Activated naive CD8-positive, alpha-beta T cell treated with anti-CD3 and anti-CD28 coated beads, Interleukin-2, amount 50 U/mL, for 24 hours (primary cell): Measurements from ENCODE around the gene SLC45A2.
"Not testable (repeated sequence)": the region's sequence is repeated elsewhere in the genome, so short reads cannot be mapped to it uniquely, and the experiment has no call there.

Source experiments
- ATAC-seq: fragments of 150-1000 bp; cut with Tn5 transposase; one replicate; pipeline ENCODE4 v1.10.0; 2021
- DNase-seq: peaks from one replicate; pipeline ENCODE4 v3.0.0; 2021
- H3K27ac Mint-ChIP-seq: one replicate; pipeline ENCODE4 v1.8.0; 2021; ENCODE audit warnings: mild to moderate bottlenecking, mixed read lengths
- H3K27me3 Mint-ChIP-seq: one replicate; pipeline ENCODE4 v1.8.0; 2021; ENCODE audit warnings: mixed read lengths
- H3K36me3 Mint-ChIP-seq: one replicate; pipeline ENCODE4 v1.8.0; 2021; ENCODE audit warnings: low read depth, mixed read lengths
- H3K4me1 Mint-ChIP-seq: one replicate; pipeline ENCODE4 v1.8.0; 2021; ENCODE audit warnings: mixed read lengths
- H3K4me3 Mint-ChIP-seq: one replicate; pipeline ENCODE4 v1.8.0; 2021; ENCODE audit warnings: mild to moderate bottlenecking, moderate library complexity, mixed read lengths
- H3K9me3 Mint-ChIP-seq: one replicate; pipeline ENCODE4 v1.8.0; 2021; ENCODE audit warnings: mixed read lengths

Gene SLC45A2

DNA sequence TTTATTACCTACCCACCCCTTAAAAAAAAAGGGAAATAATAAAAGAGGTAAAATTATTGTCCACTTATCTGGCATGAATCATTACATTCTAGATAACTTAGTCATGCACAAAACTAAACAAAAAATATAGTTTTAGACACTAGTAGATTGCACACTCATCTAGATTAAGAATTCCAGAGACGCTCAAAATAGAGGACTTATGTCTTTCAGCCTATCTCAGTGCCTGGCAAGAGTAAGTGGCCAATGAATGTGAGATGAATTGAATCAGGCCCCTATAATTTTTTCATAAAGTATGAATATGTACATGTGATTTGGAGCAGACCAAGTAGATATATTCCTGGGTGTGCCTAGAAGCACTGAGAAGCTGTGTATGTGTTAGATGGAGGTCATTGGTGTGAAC, 50.3 kb downstream of the SLC45A2 start:
- no peak for DNase-seq
- Mint-ChIP-seq H3K36me3 (no peaks in the 10 kb centered on the region), H3K4me3 (no peak overlapping the region), H3K27me3 (peaks cover 30% of the 10 kb centered on the region), H3K27ac (no peak overlapping the region), H3K9me3 (no peaks in the 10 kb centered on the region), H3K4me1 (no peaks in the 10 kb centered on the region)
- no peak for ATAC-seq

DNA sequence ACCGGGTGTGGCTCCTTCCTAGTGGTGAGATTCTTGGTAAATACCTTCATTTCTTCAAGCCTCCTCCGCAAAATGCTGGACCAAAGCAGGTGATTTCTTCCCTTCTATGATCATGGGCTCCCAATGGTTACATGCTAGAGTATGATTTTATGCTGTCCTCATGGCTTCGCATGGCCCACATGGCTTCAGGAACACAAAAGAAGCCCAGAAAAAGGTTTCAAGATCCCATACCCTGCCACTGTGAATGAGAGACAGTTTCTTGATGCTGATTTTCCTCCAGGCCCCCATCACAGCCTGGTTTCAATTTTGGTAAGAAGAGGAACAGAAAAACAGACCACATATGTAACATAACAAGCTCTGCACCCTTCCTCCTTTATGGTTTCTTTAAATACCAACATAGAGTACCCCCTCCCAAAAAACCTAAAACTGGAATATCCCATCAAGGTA, 50.7 kb downstream of the SLC45A2 start:
- no peaks in the 10 kb centered on the region for H3K9me3 Mint-ChIP-seq

DNA sequence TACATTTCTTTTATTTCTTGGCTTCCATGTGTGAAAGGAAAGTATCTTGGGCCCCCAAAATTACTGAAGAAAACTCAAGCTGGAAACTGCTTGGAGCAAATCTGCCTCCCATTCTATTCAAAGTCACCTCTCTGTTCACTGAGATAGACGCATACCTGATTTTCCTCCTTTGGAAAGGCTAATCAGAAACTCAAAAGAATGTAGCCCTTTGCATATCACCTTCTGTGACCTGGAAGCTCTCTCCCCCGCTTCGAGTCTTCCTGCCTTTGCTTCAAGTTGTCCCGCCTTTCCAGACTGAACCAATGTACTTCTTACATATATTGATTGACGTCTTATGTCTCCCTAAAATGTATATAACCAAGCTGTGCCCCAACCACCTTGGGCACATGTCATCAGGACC, 53.4 kb downstream of the SLC45A2 start:
- Mint-ChIP-seq H3K27ac (no peak overlapping the region), H3K4me3 (no peak overlapping the region), H3K27me3 (peaks cover 10% of the 10 kb centered on the region), H3K4me1 (no peaks in the 10 kb centered on the region), H3K36me3 (no peaks in the 10 kb centered on the region), H3K9me3 (no peaks in the 10 kb centered on the region)
- no peak for DNase-seq
- ATAC-seq, result no peak

More for the DNA sequence above, 50.7 kb downstream of the SLC45A2 start:
- ATAC-seq (no peak), DNase-seq (no peak)
- Mint-ChIP-seq H3K36me3 (no peaks in the 10 kb centered on the region), H3K27me3 (peaks cover 27% of the 10 kb centered on the region), H3K4me3 (no peak overlapping the region), H3K4me1 (no peaks in the 10 kb centered on the region), H3K27ac (no peak overlapping the region)

DNA sequence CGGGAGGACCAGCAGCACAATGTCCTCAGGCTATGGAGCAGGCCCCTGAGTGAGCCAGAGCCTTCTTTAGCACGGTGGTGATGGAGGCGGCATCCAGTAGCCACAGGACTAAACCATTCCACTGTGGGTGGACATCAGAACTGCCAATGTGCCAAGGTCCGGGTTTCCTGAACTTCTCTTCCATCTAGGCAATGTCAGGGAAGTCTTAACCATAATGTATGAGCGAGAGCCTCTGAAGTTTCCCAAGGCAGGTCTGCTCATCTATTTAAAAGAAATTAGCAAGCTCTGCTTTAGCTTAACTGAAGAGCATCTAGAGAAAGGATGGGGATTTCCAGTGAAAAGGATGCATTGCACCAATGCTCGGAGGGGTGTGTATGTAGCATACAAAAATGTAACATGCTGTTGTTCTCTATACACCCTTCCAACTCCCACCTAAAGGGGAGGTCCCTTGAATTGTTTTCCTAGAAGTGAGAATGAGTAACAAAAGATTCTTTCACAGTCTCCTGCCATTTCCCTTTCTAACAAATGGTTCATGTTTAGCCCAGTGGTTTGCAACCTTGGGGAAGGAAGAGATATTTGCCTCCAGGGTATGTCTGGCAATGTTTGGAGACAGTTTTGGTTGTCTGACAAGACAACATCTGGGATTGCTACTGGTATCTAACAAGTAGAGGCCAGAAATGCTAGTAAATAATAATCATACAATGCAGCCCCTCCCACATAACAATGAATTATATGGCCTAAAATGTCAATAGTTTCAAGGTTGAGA, 54.4 kb downstream of the SLC45A2 start:
- no peak for DNase-seq
- Mint-ChIP-seq H3K4me1 (no peaks in the 10 kb centered on the region), H3K27ac (no peak overlapping the region), H3K36me3 (no peaks in the 10 kb centered on the region), H3K27me3 (no peaks in the 10 kb centered on the region), H3K9me3 (no peaks in the 10 kb centered on the region), H3K4me3 (no peak overlapping the region)
- ATAC-seq, result no peak

DNA sequence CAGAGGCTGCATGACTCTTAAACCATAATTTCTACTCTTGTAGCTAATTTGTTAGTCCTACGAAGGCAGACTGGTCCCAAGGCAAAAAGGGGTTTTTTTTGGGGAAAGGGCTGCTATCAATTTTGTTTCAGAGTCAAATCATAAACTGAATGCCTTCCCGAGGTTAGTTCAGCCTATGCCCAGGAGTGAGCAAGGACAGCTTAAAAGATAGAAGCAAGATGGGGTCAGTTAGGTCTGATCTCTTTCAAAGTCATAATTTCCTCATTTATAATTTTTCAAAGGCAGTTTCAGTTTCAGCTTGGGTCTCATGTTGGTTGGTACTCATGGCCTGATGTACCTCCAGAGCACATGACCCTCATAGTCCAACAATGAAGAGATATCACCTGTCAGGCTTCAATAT, 56.2 kb downstream of the SLC45A2 start:
- ATAC-seq (no peak), DNase-seq (no peak)
- no peak overlapping the region for H3K4me3 Mint-ChIP-seq
- H3K9me3 Mint-ChIP-seq, result no peaks in the 10 kb centered on the region
- no peaks in the 10 kb centered on the region for H3K27me3 Mint-ChIP-seq
- no peaks in the 10 kb centered on the region for H3K36me3 Mint-ChIP-seq
- H3K4me1 Mint-ChIP-seq, result no peaks in the 10 kb centered on the region
- no peak overlapping the region for H3K27ac Mint-ChIP-seq

DNA sequence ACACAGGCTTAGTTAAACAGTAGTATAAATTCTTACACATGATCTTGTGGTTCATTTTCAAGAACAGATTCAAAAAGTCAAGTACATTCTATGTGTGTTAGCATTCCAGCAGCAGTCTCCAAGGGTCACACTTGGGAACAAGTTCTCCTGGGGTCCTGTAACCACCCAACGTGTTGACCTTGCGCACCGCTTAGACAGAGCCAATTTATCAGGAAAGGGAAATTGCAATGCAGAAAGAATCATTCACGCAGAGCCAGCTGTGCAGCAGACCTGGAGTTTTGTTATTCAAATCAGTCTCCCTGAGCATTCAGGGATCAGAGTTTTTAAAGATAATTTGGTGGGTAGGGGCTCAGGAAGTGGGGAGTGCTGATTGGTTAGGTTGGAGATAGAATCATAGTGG, 56.8 kb downstream of the SLC45A2 start:
- H3K4me3 Mint-ChIP-seq, result no peak overlapping the region
- H3K9me3 Mint-ChIP-seq, result no peaks in the 10 kb centered on the region
- H3K4me1 Mint-ChIP-seq, result no peaks in the 10 kb centered on the region
- DNase-seq (no peak), ATAC-seq (no peak)
- H3K27me3 Mint-ChIP-seq, result no peaks in the 10 kb centered on the region
- no peaks in the 10 kb centered on the region for H3K36me3 Mint-ChIP-seq
- no peak overlapping the region for H3K27ac Mint-ChIP-seq

DNA sequence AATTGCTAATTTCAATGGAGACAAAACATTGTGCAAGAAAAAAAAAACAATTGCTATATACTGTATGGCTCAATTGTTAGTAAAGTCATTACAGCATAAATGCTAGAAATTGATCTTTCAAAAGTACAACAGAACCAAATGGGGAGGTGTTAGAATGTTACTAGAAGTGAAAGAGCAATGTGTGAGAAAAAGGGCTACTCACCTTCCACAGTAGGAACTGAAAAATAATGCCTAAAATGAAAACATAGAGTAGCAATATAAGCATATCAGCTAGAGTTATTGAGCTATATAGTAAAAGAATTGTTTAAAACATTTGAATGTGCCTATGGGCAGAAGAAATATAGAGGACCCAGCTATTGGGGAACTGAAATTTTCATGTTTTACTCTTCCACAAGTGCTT, 59.2 kb downstream of the SLC45A2 start:
- Mint-ChIP-seq H3K27me3 (peaks cover 8% of the 10 kb centered on the region), H3K36me3 (no peaks in the 10 kb centered on the region), H3K4me1 (no peaks in the 10 kb centered on the region), H3K4me3 (no peak overlapping the region), H3K9me3 (peaks cover 2% of the 10 kb centered on the region), H3K27ac (no peak overlapping the region)
- ATAC-seq (no peak), DNase-seq (no peak)

DNA sequence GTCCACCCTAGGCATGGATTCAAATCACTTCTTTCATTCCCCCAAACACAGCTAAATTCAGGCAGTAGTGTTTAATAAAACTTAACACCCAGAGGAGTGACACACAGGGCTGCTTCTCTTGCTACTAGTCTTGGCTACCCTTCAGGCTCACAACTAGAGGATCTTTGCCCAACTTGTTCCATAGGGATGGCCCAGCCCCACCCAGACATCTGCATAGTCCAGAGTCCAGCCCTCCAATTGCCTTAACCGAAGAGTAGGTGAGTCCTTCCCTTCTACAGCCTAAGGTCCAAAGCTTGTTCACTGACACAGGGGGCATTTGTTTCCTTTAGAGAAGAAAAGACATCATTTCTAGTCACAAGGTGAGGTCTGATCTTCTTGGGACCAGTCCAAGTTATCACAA, 63.5 kb downstream of the SLC45A2 start:
- no peak overlapping the region for H3K27ac Mint-ChIP-seq
- ATAC-seq (no peak), DNase-seq (no peak)
- no peaks in the 10 kb centered on the region for H3K4me1 Mint-ChIP-seq
- H3K9me3 Mint-ChIP-seq, result peaks cover 35% of the 10 kb centered on the region
- no peaks in the 10 kb centered on the region for H3K36me3 Mint-ChIP-seq
- H3K27me3 Mint-ChIP-seq, result peaks cover 9% of the 10 kb centered on the region
- H3K4me3 Mint-ChIP-seq, result no peak overlapping the region

DNA sequence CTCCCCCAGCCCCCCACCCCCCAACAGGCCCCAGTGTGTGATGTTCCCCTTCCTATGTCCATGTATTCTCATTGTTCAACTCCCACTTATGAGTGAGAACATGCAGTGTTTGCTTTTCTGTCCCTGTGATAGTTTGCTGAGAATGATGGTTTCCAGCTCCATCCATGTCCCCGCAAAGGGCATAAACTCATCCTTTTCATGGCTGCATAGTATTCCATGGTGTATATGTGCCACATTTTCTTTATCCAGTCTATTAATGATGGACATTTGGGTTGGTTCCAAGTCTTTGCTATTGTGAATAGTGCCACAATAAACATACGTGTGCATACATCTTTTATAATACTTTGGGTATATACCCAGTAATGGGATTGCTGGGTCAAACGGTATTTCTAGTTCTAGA, 69.6 kb downstream of the SLC45A2 start:
- ATAC-seq, H3K4me1 Mint-ChIP-seq, H3K36me3 Mint-ChIP-seq, H3K27me3 Mint-ChIP-seq, H3K4me3 Mint-ChIP-seq, H3K27ac Mint-ChIP-seq, DNase-seq: not testable (repeated sequence)
- H3K9me3 Mint-ChIP-seq, result peaks cover 50% of the 10 kb centered on the region

DNA sequence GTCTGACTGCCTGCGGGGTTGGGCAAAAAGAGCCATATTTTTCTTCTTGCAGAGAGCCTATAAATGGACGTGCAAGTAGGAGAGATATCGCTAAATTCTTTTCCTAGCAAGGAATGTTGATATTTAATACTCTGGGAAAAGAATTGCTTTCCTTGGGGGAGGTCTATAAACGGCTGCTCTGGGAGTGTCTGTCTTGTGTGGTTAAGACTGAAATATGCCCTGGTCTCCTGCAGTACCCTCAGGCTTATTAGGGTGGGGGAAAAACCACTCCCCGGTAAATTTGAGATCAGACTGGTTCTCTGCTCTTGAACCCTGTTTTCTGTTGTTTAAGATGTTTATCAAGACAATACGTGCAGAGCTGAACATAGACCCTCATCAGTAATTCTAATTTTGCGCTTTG, 78.2 kb downstream of the SLC45A2 start:
- not testable (repeated sequence) for H3K4me3 Mint-ChIP-seq, H3K4me1 Mint-ChIP-seq, H3K27me3 Mint-ChIP-seq, H3K36me3 Mint-ChIP-seq, ATAC-seq, DNase-seq, H3K27ac Mint-ChIP-seq
- peaks cover 30% of the 10 kb centered on the region for H3K9me3 Mint-ChIP-seq

DNA sequence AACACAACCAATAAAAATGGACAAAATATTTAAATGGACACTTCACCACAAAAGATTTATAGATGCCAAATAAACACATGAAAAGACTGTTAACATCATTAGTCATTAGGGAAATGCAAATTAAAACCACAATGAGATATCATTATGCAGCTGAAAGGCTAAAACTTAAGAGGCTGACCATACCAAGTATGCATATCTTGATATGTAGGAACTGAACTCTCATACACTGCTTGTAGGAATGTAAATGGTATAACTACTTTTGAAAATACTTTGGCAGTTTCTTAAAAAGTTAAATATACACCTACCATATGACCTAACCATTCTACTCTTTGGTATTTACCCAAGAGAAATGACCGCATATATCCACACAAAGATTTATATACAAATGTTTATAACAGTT, 79.1 kb downstream of the SLC45A2 start:
- Mint-ChIP-seq H3K36me3 (no peaks in the 10 kb centered on the region), H3K4me1 (no peaks in the 10 kb centered on the region), H3K4me3 (no peak overlapping the region), H3K9me3 (peaks cover 31% of the 10 kb centered on the region), H3K27me3 (peaks cover 4% of the 10 kb centered on the region), H3K27ac (no peak overlapping the region)
- DNase-seq, result no peak
- no peak for ATAC-seq

DNA sequence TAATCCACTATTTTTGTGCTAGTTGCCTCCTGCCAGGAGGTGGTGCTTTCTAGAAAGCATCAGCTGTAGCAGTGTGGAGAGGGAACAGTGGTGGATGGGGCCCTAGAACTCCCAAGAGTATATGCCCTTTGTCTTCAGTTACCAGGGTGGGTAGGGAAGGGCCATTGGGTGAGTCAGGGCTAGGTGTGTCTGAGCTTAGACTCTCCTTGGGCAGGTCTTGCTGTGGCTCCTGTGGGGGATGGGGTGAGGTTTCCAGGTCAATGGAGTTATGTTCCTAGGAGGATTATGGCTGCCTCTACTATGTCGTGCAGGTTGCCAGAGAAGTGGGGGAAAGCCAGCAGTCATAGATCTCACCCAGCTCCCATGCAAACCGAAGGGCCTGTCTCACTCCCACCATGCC, 81.4 kb downstream of the SLC45A2 start:
- no peak overlapping the region for H3K27ac Mint-ChIP-seq
- H3K36me3 Mint-ChIP-seq, result no peaks in the 10 kb centered on the region

DNA sequence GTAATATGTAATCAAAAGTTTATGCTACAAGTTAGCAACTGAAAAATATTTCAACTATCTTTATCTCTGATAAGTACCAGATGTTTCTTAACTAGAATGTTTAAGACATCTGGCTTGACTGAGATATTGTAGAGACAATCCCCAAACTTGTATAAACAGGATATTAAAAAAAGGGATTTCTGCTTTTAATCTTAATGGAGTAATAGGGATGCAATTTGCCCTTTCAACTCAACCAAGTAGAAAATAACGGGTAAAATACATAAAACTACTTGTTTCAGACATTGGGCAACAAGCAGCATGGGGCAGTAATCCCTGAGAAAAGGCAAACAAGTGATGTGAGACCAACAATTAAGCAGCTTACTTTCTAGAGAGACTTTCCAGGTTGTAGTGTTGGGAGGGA, 83.3 kb downstream of the SLC45A2 start:
- H3K4me3 Mint-ChIP-seq, result no peak overlapping the region
- H3K27me3 Mint-ChIP-seq, result peaks cover 10% of the 10 kb centered on the region
- no peak overlapping the region for H3K27ac Mint-ChIP-seq
- no peaks in the 10 kb centered on the region for H3K4me1 Mint-ChIP-seq
- DNase-seq, result no peak
- H3K9me3 Mint-ChIP-seq, result peaks cover 22% of the 10 kb centered on the region
- no peaks in the 10 kb centered on the region for H3K36me3 Mint-ChIP-seq
- no peak for ATAC-seq

More for the DNA sequence above, 81.4 kb downstream of the SLC45A2 start:
- Mint-ChIP-seq H3K4me1 (no peaks in the 10 kb centered on the region), H3K9me3 (peaks cover 31% of the 10 kb centered on the region), H3K27me3 (peaks cover 7% of the 10 kb centered on the region), H3K4me3 (no peak overlapping the region)
- ATAC-seq, result no peak
- DNase-seq, result no peak
